ENCODE measurements around the gene CSF1. TPM values are rescaled to one million over a fixed set of nuclear protein-coding genes. Genes with fewer than 3 reads are reported as not detected.
"Not testable (repeated sequence)": the region's sequence is repeated elsewhere in the genome, so short reads cannot be mapped to it uniquely, and the experiment has no call there.

Gene CSF1
- total RNA-seq, 2 experiments from 2014 or later, result 77.6 to 143 TPM

GRCh38 chr1:109877776-109878175 lies 32.9 kb upstream of the CSF1 start:
- no peaks in the 10 kb centered on the region for H3K9me3 Mint-ChIP-seq (ENCODE audit: low read depth)
- H3K4me3 Mint-ChIP-seq, result no peak overlapping the region
- H3K27me3 Mint-ChIP-seq, result peaks cover 9% of the 10 kb centered on the region
- H3K4me1 Mint-ChIP-seq, result peaks cover 7% of the 10 kb centered on the region
- ATAC-seq (no peak), DNase-seq (no peak)
- CTCF ChIA-PET, result no interaction called here
- H3K36me3 Mint-ChIP-seq, result no peaks in the 10 kb centered on the region
- no peak overlapping the region for H3K27ac Mint-ChIP-seq

- no peak for DNase-seq
- CTCF ChIA-PET, result interaction anchor here (1.4 kb wide), 1 partner anchor 8 kb away, joined by 4 read pairs; no protein-coding TSS in a partner anchor
- no peak overlapping the region for H3K4me3 Mint-ChIP-seq
- H3K27me3 Mint-ChIP-seq, result peaks cover 9% of the 10 kb centered on the region
- no peaks in the 10 kb centered on the region for H3K9me3 Mint-ChIP-seq (ENCODE audit: low read depth)
- no peaks in the 10 kb centered on the region for H3K36me3 Mint-ChIP-seq
- H3K4me1 Mint-ChIP-seq, result peaks cover 8% of the 10 kb centered on the region
- no peak overlapping the region for H3K27ac Mint-ChIP-seq
- no peak for ATAC-seq
Measured at GRCh38 chr1:109878531-109879104, 32.0 kb upstream of the CSF1 start.

DNA sequence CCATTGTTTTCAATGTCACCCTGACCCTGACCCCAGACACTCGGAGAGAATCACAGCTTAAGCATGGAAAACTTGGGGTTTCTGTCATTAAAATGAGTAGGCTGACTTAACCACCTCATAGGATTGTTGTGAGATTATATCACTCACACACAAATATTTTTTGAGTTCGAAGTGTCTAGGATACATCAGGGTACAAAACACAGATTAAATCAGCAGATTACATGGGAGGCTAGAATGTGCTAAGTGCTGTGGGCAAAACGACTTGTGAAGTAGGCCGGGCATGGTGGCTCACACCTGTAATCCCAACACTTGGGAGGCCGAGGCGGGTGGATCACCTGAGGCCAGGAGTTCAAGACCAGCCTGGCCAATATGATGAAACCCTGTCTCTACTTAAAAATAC lies 31.3 kb upstream of the CSF1 start:
- ATAC-seq; H3K4me1 Mint-ChIP-seq; H3K27me3 Mint-ChIP-seq; DNase-seq; H3K4me3 Mint-ChIP-seq; H3K36me3 Mint-ChIP-seq; H3K9me3 Mint-ChIP-seq (ENCODE audit: low read depth); H3K27ac Mint-ChIP-seq: not testable (repeated sequence)
- CTCF ChIA-PET, result interaction anchor here (1.4 kb wide), 1 partner anchor 7 kb away, joined by 4 read pairs; no protein-coding TSS in a partner anchor

DNA sequence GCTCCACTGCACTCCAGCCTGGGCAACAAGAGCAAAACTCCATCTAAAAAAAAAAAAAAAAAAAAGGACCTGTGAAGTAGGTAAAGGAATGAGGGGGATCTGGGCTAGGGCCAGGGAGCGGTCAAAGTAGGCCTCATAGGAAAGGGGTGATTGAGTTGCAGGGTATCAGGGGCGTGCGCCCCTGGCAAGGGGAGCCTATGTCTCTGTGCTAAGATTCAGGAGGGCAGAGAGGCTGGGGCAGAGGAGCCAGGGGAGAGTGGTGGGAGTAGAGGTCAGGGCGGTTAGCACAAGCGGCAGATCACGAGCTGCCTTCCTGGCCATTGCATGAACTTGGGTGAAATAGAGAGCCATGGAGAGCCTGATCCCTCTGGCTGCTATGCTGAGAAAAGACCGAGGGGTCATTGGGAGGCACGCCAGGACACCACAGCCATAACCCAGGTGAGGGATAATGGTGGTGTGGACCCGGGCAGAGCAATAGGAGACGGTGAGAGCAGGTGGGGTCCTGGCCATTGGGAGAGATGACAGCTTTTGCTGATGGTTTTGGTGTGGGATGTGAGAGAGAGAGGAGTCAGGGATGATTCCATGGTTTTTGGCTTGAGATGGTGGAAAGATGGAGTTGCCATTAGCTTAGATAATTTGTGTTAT lies 30.6 kb upstream of the CSF1 start:
- Mint-ChIP-seq H3K36me3 (no peaks in the 10 kb centered on the region), H3K4me3 (no peak overlapping the region), H3K9me3 (ENCODE audit: low read depth) (no peaks in the 10 kb centered on the region), H3K4me1 (peaks cover 7% of the 10 kb centered on the region), H3K27me3 (peaks cover 6% of the 10 kb centered on the region), H3K27ac (no peak overlapping the region)
- CTCF ChIA-PET, result interaction anchor here (0.9 to 1.0 kb wide), 2 partner anchors 103 to 105 kb away, joined by 3 read pairs; partner anchors contain the start of gene AHCYL1
- ATAC-seq (no peak), DNase-seq (no peak)

GRCh38 chr1:109880971-109881894 lies 29.4 kb upstream of the CSF1 start:
- Mint-ChIP-seq H3K9me3 (ENCODE audit: low read depth) (no peaks in the 10 kb centered on the region), H3K27me3 (peaks cover 2% of the 10 kb centered on the region), H3K27ac (no peak overlapping the region), H3K4me3 (no peak overlapping the region), H3K4me1 (peaks cover 7% of the 10 kb centered on the region), H3K36me3 (no peaks in the 10 kb centered on the region)
- DNase-seq (no peak), ATAC-seq (no peak)
- CTCF ChIA-PET, result interaction anchor here (0.9 to 1.1 kb wide), 3 partner anchors 22 to 104 kb away, joined by 3 read pairs; partner anchors contain the start of gene AHCYL1

- ATAC-seq (no peak), DNase-seq (no peak)
- peaks cover 7% of the 10 kb centered on the region for H3K4me1 Mint-ChIP-seq
- H3K4me3 Mint-ChIP-seq, result no peak overlapping the region
- H3K9me3 Mint-ChIP-seq (ENCODE audit: low read depth), result no peaks in the 10 kb centered on the region
- CTCF ChIA-PET, result interaction anchor here (1.7 kb wide), 1 partner anchor 11 kb away, joined by 4 read pairs; no protein-coding TSS in a partner anchor
- no peaks in the 10 kb centered on the region for H3K27me3 Mint-ChIP-seq
- no peak overlapping the region for H3K27ac Mint-ChIP-seq
- H3K36me3 Mint-ChIP-seq, result no peaks in the 10 kb centered on the region
Measured at GRCh38 chr1:109881906-109882287, 28.8 kb upstream of the CSF1 start.

DNA sequence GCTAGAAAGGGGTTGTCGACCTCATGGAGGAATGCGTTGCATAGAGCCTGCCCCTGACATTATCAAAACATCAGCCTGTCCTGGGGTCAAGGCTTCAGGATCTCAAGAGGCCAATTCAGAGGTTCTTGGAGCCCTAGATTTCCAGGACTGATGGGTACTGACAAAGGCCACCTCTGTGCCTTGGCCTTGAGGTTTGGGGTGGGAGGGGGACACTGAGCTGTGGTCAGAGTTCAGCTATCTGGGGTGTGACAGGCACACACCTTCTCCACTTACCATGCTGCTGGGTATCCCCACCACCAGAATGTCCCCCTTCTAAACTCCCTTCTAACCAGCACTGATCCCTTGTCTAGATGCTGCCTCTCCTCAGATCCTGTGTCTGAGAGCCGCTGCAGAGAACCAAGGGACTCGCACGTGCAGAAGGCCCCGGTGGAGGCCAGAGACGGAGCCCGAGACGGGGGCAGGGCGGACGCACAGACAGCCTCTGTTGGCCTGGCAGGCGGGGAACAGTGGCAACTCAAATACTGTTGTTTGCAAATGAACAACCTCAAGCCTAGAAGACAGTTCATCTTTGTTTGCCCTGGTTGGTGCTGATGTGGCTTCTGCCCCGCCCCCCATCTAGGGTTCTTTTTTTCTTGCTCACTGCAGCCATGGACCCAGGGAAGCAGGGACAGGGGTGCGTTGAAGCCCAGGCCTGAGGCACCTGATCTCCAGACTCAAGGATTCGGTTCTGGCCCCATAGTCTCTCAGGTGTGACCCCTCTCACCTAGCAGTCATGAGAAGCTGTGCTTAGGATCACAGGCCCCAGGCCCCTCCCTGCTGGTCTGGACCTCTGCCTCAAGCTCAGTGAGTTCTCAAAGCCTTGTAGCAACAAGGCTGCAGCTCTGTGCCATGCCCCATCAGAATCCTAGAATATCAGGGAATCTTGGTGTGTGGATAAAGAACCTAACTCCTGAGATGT lies 28.1 kb upstream of the CSF1 start:
- H3K27ac Mint-ChIP-seq, result no peak overlapping the region
- ATAC-seq, result no peak
- no peak overlapping the region for H3K4me3 Mint-ChIP-seq
- CTCF ChIA-PET, result interaction anchor here (1.7 kb wide), 1 partner anchor 11 kb away, joined by 4 read pairs; no protein-coding TSS in a partner anchor
- H3K9me3 Mint-ChIP-seq (ENCODE audit: low read depth), result no peaks in the 10 kb centered on the region
- H3K27me3 Mint-ChIP-seq, result no peaks in the 10 kb centered on the region
- no peaks in the 10 kb centered on the region for H3K36me3 Mint-ChIP-seq
- H3K4me1 Mint-ChIP-seq, result peaks cover 7% of the 10 kb centered on the region
- DNase-seq, result no peak

DNA sequence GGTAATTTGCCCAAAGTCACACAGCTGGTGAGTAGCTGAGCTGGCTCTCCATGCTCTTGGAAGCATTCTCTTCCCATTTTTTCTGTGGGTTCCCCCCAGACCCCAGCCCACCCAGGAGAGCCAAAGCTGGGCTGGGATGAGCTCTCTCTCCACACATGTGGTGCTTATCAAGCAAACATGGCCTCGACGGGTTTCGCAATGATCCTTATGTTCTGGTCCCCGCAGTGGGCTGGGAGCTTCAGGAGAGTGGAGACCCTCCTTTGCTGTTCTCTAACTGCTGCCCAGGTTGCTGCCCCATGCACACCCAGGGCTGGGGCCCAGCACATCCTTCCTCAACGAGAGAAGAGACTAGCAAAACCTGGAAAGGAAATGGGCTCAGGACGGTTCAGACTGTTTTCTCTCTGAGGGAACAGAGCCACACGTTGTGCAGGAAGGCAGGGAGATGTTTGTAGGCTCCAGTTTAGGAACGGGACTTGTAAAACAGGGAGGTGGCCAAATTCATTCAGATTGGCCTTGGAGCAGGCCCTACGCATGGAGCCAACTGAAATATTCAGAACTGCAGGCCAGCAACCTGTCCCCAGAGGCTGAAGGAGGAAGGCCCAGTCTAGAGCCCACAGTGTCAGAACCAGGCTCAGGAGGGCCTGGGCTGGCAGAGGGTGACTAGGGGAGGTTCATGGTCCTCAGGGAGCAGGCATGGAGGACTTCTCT lies 27.2 kb upstream of the CSF1 start:
- Mint-ChIP-seq H3K27me3 (no peaks in the 10 kb centered on the region), H3K9me3 (ENCODE audit: low read depth) (no peaks in the 10 kb centered on the region), H3K4me3 (no peak overlapping the region), H3K4me1 (peaks cover 7% of the 10 kb centered on the region), H3K36me3 (no peaks in the 10 kb centered on the region), H3K27ac (peak overlapping the region; percentile 21)
- CTCF ChIA-PET, result interaction anchor here (1.7 kb wide), 1 partner anchor 10 kb away, joined by 4 read pairs; no protein-coding TSS in a partner anchor
- DNase-seq (no peak), ATAC-seq (no peak)

GRCh38 chr1:109884242-109884891 lies 26.3 kb upstream of the CSF1 start:
- no peak for DNase-seq
- Mint-ChIP-seq H3K36me3 (no peaks in the 10 kb centered on the region), H3K27me3 (no peaks in the 10 kb centered on the region), H3K9me3 (ENCODE audit: low read depth) (no peaks in the 10 kb centered on the region), H3K27ac (no peak overlapping the region), H3K4me1 (peaks cover 12% of the 10 kb centered on the region), H3K4me3 (no peak overlapping the region)
- no peak for ATAC-seq
- CTCF ChIA-PET, result interaction anchor here (0.6 to 1.1 kb wide), 2 partner anchors 11 to 107 kb away, joined by 3 read pairs; no protein-coding TSS in a partner anchor

DNA sequence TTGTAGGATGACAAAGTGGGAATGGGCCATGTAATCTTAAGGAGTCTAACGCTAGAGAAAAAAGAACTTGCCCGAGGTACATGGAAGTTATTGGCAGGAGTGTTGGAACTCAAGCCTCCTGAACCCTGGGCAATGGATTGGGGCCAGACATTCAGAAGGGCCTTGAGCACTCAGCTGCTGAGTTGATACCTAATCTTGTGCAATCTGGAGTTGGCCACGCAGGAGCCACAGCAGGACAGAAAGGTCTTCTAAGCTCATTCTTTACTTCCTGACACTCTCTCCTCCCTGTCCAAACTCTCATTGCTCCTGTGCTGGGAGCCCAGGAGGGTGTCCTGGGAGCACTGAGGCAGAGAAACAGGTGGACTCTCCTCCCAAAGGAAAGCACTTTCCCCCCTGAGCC lies 25.1 kb upstream of the CSF1 start:
- Mint-ChIP-seq H3K4me3 (no peak overlapping the region), H3K9me3 (ENCODE audit: low read depth) (no peaks in the 10 kb centered on the region), H3K27me3 (no peaks in the 10 kb centered on the region), H3K36me3 (no peaks in the 10 kb centered on the region), H3K4me1 (peaks cover 21% of the 10 kb centered on the region), H3K27ac (no peak overlapping the region)
- DNase-seq (no peak), ATAC-seq (no peak)
- CTCF ChIA-PET, result no interaction called here

GRCh38 chr1:109886827-109887226 lies 23.8 kb upstream of the CSF1 start:
- ATAC-seq, result no peak
- H3K4me3 Mint-ChIP-seq, result no peak overlapping the region
- CTCF ChIA-PET, result interaction anchor here (0.9 to 1.0 kb wide), 2 partner anchors 8 to 16 kb away, joined by 3 to 4 read pairs; no protein-coding TSS in a partner anchor
- H3K27ac Mint-ChIP-seq, result no peak overlapping the region
- no peaks in the 10 kb centered on the region for H3K9me3 Mint-ChIP-seq (ENCODE audit: low read depth)
- no peak for DNase-seq
- no peaks in the 10 kb centered on the region for H3K36me3 Mint-ChIP-seq
- H3K27me3 Mint-ChIP-seq, result no peaks in the 10 kb centered on the region
- peaks cover 31% of the 10 kb centered on the region for H3K4me1 Mint-ChIP-seq

DNA sequence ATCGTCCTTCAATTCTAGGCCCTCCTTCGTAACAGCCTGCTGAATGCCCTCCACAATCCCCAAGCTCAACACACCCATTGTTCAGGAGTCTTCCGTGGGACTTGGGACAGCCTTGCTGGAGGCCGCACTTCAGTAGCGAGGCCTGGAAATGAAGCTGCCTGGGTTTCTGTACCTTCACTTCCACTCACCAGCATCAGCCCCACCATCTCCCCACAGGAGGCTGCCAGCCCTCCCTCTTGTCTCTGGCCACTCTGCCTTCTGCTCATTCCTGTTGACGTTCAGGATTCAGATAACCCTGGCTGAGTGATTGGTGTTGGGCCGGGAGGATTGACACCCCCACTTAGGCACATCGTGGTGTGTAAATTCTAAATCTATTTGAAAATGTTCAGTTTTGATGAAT lies 23.4 kb upstream of the CSF1 start:
- Mint-ChIP-seq H3K4me3 (no peak overlapping the region), H3K27ac (no peak overlapping the region), H3K27me3 (no peaks in the 10 kb centered on the region), H3K4me1 (peaks cover 35% of the 10 kb centered on the region), H3K36me3 (no peaks in the 10 kb centered on the region), H3K9me3 (ENCODE audit: low read depth) (no peaks in the 10 kb centered on the region)
- DNase-seq (no peak), ATAC-seq (no peak)
- CTCF ChIA-PET, result interaction anchor here (1.0 kb wide), 1 partner anchor 8 kb away, joined by 4 read pairs; no protein-coding TSS in a partner anchor
